Measurements from ENCODE around the gene ENGASE.

DNA sequence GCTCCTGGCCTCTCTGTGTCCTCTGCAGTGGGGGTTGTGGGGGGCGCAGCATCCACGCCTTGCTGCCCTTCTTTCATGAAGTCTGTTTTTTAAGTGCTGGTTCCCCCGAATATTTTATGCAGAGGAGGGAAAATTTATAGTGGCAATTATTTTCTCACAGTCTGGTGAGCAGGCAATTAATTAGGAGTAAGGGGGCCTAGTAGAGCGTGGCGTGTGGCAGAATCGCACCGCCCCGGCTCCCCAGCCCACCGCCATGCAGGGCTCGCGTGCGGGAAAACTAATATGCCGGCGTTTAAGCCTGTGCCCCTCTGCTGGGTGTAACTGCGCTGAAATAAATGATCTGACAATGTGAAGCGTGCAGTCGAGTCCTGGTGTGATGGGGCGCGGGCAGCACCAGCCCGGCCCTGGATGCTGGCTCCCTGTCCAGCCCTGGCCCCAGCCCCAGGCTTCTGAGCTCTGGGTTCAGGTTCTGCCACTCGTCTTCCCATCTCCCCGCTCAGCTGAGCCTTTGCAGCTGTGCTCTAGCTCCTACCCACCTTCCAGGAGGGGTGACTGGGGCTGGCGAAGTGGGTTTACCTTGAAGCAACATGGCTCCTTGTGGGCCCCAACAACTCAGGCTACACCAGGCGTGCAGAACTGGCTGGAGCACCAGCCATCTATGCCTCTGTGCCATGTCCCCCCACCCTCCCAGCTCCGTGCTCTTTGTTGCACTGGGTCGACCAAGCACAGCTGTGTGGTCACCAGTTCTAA is 13.8 kb downstream of the ENGASE start:
- TF ChIP-seq, protein P1, sequence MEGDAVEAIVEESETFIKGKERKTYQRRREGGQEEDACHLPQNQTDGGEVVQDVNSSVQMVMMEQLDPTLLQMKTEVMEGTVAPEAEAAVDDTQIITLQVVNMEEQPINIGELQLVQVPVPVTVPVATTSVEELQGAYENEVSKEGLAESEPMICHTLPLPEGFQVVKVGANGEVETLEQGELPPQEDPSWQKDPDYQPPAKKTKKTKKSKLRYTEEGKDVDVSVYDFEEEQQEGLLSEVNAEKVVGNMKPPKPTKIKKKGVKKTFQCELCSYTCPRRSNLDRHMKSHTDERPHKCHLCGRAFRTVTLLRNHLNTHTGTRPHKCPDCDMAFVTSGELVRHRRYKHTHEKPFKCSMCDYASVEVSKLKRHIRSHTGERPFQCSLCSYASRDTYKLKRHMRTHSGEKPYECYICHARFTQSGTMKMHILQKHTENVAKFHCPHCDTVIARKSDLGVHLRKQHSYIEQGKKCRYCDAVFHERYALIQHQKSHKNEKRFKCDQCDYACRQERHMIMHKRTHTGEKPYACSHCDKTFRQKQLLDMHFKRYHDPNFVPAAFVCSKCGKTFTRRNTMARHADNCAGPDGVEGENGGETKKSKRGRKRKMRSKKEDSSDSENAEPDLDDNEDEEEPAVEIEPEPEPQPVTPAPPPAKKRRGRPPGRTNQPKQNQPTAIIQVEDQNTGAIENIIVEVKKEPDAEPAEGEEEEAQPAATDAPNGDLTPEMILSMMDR (conservative IDR thresholded peaks at IDR 0.05 in 1 of 2, IDR thresholded peaks at IDR 0.05 in 1 of 2; ENCODE audit: low read depth in 1 of 2, low read length in 2 of 2): no peak
- no peak for TF ChIP-seq EZH2 (IDR thresholded peaks at IDR 0.05; ENCODE audit: low read length, missing control alignments)
